Right atrium auricular region (tissue), 2 donors: ENCODE measurements around the gene LPP. TPM values are rescaled to one million over a fixed set of nuclear protein-coding genes. Genes with fewer than 3 reads are reported as not detected.

Experiments used
- DNase-seq: peaks from one replicate; pipeline ENCODE4 v3.0.0-alpha.2; 2019; ENCODE audit warnings: low spot score
- H3K27ac ChIP-seq, 2 donors: fragments of 200-600 bp; sonication (generic); 1 replicate in 1 of 2; 2 replicates in 1 of 2; pipeline ENCODE4 v1.5.1; 2016 to 2019
- H3K27me3 ChIP-seq, 2 donors: fragments of 200-600 bp; sonication (generic); one replicate each; pipeline versions ENCODE4 v1.5.1 to v1.6.0; 2017 to 2019
- H3K36me3 ChIP-seq: fragments of 200-600 bp; sonication (generic); one replicate; pipeline ENCODE4 v1.5.1; 2016
- H3K4me1 ChIP-seq, 2 donors: fragments of 200-600 bp; sonication (generic); one replicate each; pipeline versions ENCODE4 v1.5.1 to v1.6.0; 2017 to 2019
- H3K4me3 ChIP-seq, 2 donors: fragments of 200-600 bp; sonication (generic); 1 replicate in 1 of 2; 2 replicates in 1 of 2; pipeline ENCODE4 v1.5.1; 2017 to 2019; ENCODE audit warnings: mild to moderate bottlenecking in 1 of 2, moderate library complexity in 1 of 2
- H3K9me3 ChIP-seq, 2 donors: fragments of 200-600 bp; sonication (generic); one replicate each; pipeline ENCODE4 v1.5.1; 2019
- CTCF ChIP-seq, 2 donors: fragments of 200-600 bp; sonication (generic); IDR thresholded peaks; one replicate each; pipeline ENCODE4 v1.5.1; 2019; ENCODE audit warnings: antibody characterized with exemption in 2 of 2
- total RNA-seq, 2 donors: library from RNA; depleted of rRNA; stranded (reverse); fragments of >200 nt; gene quantifications; one replicate each; pipeline ENCODE4 v1.1.0, GENCODE V29; 2016

LPP gene
- total RNA-seq, 2 donors from 2014 or later = 117 to 186 TPM

GRCh38 chr3:188294823-188295487 lies 141.0 kb downstream of the LPP start:
- peak overlapping the region; percentile 75 to 88 for H3K27ac ChIP-seq
- H3K36me3 ChIP-seq = no peaks in the 10 kb centered on the region
- DNase-seq = no peak
- H3K4me3 ChIP-seq = no peak overlapping the region
- no peaks in the 10 kb centered on the region for H3K9me3 ChIP-seq
- H3K27me3 ChIP-seq = no peaks in the 10 kb centered on the region
- peaks cover 0 to 68% of the 10 kb centered on the region in 2 donors for H3K4me1 ChIP-seq
- no peak for TF ChIP-seq CTCF (IDR thresholded peaks at IDR 0.05)

- no peak for TF ChIP-seq CTCF (IDR thresholded peaks at IDR 0.05)
These were observed 141.9 kb downstream of the LPP start for GRCh38 chr3:188295876-188296275.

GRCh38 chr3:188296761-188297612 lies 143.0 kb downstream of the LPP start:
- H3K27ac ChIP-seq = peak overlapping the region; percentile 75 to 88
- H3K27me3 ChIP-seq = no peaks in the 10 kb centered on the region
- no peaks in the 10 kb centered on the region for H3K9me3 ChIP-seq
- no peak overlapping the region for H3K4me3 ChIP-seq
- TF ChIP-seq CTCF (IDR thresholded peaks at IDR 0.05) = no peak
- peaks cover 0 to 64% of the 10 kb centered on the region in 2 donors for H3K4me1 ChIP-seq
- no peaks in the 10 kb centered on the region for H3K36me3 ChIP-seq
- DNase-seq = no peak

More at GRCh38 chr3:188295876-188296275, 141.9 kb downstream of the LPP start:
- Histone ChIP-seq H3K4me1 (peaks cover 0 to 60% of the 10 kb centered on the region in 2 donors), H3K27ac (peak overlapping the region; percentile 75 to 88), H3K9me3 (no peaks in the 10 kb centered on the region), H3K4me3 (no peak overlapping the region), H3K27me3 (no peaks in the 10 kb centered on the region), H3K36me3 (no peaks in the 10 kb centered on the region)
- DNase-seq = no peak

GRCh38 chr3:188298585-188298984 lies 144.6 kb downstream of the LPP start:
- H3K36me3 ChIP-seq = peaks cover 4% of the 10 kb centered on the region
- no peak overlapping the region for H3K27ac ChIP-seq
- no peak for TF ChIP-seq CTCF (IDR thresholded peaks at IDR 0.05)
- H3K9me3 ChIP-seq = no peaks in the 10 kb centered on the region
- H3K4me3 ChIP-seq = no peak overlapping the region
- DNase-seq = no peak
- H3K27me3 ChIP-seq = no peaks in the 10 kb centered on the region
- H3K4me1 ChIP-seq = peaks cover 0 to 73% of the 10 kb centered on the region in 2 donors

- Histone ChIP-seq H3K9me3 (no peaks in the 10 kb centered on the region), H3K36me3 (peaks cover 4% of the 10 kb centered on the region), H3K27me3 (no peaks in the 10 kb centered on the region), H3K4me1 (peaks cover 0 to 78% of the 10 kb centered on the region in 2 donors), H3K27ac (no peak overlapping the region), H3K4me3 (no peak overlapping the region)
- TF ChIP-seq CTCF (IDR thresholded peaks at IDR 0.05) = no peak
- DNase-seq = no peak
These were observed 145.1 kb downstream of the LPP start for GRCh38 chr3:188299068-188299467.
